Activated CD4-positive, alpha-beta T cell treated with anti-CD3 and anti-CD28 coated beads, Interleukin-2, amount 10 ng/mL, durations not matched to agents 24 days and 14 days (primary cell): ENCODE results near the gene JAK1. TPM values are rescaled to one million over a fixed set of nuclear protein-coding genes. Genes with fewer than 3 reads are reported as not detected.

Source experiments
- DNase-seq: peaks from one replicate; pipeline ENCODE4 v3.0.0; 2022
- H3K27ac Mint-ChIP-seq: one replicate; pipeline ENCODE4 v1.8.0; 2022; ENCODE audit warnings: mild to moderate bottlenecking, mixed read lengths
- H3K27me3 Mint-ChIP-seq: one replicate; pipeline ENCODE4 v1.8.0; 2022; ENCODE audit warnings: mixed read lengths
- H3K36me3 Mint-ChIP-seq: one replicate; pipeline ENCODE4 v1.8.0; 2022; ENCODE audit warnings: low read depth, mild to moderate bottlenecking, mixed read lengths
- H3K4me1 Mint-ChIP-seq: one replicate; pipeline ENCODE4 v1.8.0; 2021; ENCODE audit warnings: mixed read lengths
- H3K4me3 Mint-ChIP-seq: one replicate; pipeline ENCODE4 v1.8.0; 2022; ENCODE audit warnings: mild to moderate bottlenecking, moderate library complexity, mixed read lengths
- H3K9me3 Mint-ChIP-seq: one replicate; pipeline ENCODE4 v1.8.0; 2021; ENCODE audit warnings: mixed read lengths
- intact Hi-C: fragments of 100-400 bp; cut with micrococcal nuclease; formaldehyde crosslinking; loops from one replicate; pipeline ENCODE4 v1.15.1; 2023
- total RNA-seq: library from RNA; stranded (reverse); gene quantifications from 2 replicates; pipeline ENCODE4 v1.2.3, GENCODE V29; 2022

JAK1 gene
- total RNA-seq, 1 donor from 2014 or later: 86.6 TPM

DNA sequence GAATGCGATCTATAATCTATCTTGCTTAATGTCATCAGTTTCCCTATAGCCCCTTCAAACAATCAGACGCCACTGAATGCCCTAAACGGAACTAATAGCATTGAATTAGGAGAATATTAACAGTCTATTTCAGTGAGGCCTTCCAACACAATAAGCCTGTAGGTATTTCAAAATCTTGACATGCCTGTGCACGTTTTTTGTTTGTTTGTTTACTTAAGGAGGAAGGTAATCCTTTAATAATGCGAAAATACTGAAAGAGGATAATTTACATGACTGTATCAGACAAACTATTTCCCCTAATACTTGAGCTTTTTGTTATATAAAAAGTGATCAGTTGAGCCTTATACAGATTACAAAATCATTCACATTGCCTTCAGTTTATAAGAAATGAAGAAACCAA is 29.0 kb upstream of the JAK1 start:
- peaks cover 2% of the 10 kb centered on the region for H3K36me3 Mint-ChIP-seq
- H3K27me3 Mint-ChIP-seq: peaks cover 2% of the 10 kb centered on the region
- no peaks in the 10 kb centered on the region for H3K4me1 Mint-ChIP-seq
- no peak for DNase-seq
- no peak overlapping the region for H3K4me3 Mint-ChIP-seq
- intact Hi-C loops: no loop called here
- peaks cover 9% of the 10 kb centered on the region for H3K9me3 Mint-ChIP-seq
- no peak overlapping the region for H3K27ac Mint-ChIP-seq

GRCh38 chr1:64986903-64987871 is 20.8 kb upstream of the JAK1 start:
- DNase-seq: no peak
- H3K9me3 Mint-ChIP-seq: no peaks in the 10 kb centered on the region
- H3K27me3 Mint-ChIP-seq: peaks cover 4% of the 10 kb centered on the region
- intact Hi-C loops: no loop called here
- H3K27ac Mint-ChIP-seq: no peak overlapping the region
- no peaks in the 10 kb centered on the region for H3K36me3 Mint-ChIP-seq
- H3K4me3 Mint-ChIP-seq: no peak overlapping the region
- peaks cover 2% of the 10 kb centered on the region for H3K4me1 Mint-ChIP-seq

DNA sequence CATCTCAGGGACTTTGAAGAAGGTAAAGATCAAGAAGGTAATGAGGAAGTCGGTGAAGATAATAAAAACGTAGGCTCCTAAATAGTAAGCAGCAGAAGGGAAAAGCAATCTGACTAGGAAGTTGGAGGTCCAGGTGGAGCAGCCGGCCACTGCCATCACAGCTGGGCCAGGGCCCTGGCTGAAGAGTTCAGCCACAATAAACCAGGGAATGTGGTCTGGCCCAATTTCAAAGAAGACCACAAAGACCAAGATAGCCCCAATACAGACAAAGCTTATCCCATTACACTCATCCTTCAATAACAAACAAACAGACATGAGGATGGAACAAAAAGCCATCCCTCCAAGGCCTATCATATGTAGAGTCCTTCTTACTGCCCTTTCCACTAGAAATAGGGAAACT is 18.4 kb upstream of the JAK1 start:
- H3K9me3 Mint-ChIP-seq: no peaks in the 10 kb centered on the region
- H3K27me3 Mint-ChIP-seq: peaks cover 6% of the 10 kb centered on the region
- DNase-seq: no peak
- no peak overlapping the region for H3K27ac Mint-ChIP-seq
- H3K4me1 Mint-ChIP-seq: peaks cover 11% of the 10 kb centered on the region
- intact Hi-C loops: no loop called here
- H3K36me3 Mint-ChIP-seq: no peaks in the 10 kb centered on the region
- H3K4me3 Mint-ChIP-seq: no peak overlapping the region

DNA sequence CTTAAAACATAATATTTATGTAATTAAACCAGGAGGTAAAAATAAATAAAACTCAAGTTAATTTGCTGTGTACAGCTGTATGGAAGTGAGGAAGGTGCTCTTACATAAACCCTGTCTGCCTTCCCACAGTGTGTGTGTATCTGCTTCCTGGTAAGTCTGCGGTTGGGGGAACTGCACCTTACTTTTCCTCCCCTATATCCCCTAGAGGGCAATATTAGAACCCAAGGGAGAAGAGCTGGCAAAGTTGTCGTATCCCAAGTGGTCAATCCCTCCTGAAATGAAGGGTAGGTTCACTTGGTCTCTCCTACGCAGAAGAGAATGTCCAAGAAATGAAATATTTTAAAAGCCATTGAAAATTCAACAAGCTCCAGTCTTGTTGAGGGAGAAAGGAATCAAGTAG is 17.8 kb upstream of the JAK1 start:
- no peak for DNase-seq
- Mint-ChIP-seq H3K4me1 (peaks cover 11% of the 10 kb centered on the region), H3K4me3 (no peak overlapping the region), H3K9me3 (no peaks in the 10 kb centered on the region), H3K27ac (no peak overlapping the region), H3K36me3 (no peaks in the 10 kb centered on the region), H3K27me3 (peaks cover 6% of the 10 kb centered on the region)
- intact Hi-C loops: no loop called here

DNA sequence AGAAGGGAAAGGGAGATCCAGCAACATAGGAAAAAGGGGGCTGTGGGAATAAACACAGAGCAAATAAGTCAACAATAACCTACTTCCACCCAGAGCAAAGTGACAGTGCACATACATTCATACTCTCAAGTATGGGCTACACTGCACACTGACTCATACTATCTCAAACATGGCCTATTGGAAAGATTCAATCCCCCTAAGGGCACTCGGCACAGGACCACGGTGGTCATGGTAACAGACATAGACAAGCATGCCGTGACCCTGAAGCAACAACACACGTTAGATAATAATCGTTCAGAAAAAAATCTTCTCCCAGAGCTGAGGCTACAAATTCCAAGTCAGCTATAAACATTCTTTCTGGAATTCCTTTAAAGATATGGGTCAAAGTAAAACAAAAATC is 16.8 kb upstream of the JAK1 start:
- H3K27me3 Mint-ChIP-seq: peaks cover 6% of the 10 kb centered on the region
- no peak for DNase-seq
- no peak overlapping the region for H3K27ac Mint-ChIP-seq
- H3K36me3 Mint-ChIP-seq: no peaks in the 10 kb centered on the region
- no peaks in the 10 kb centered on the region for H3K9me3 Mint-ChIP-seq
- intact Hi-C loops: no loop called here
- H3K4me3 Mint-ChIP-seq: no peak overlapping the region
- peaks cover 11% of the 10 kb centered on the region for H3K4me1 Mint-ChIP-seq

DNA sequence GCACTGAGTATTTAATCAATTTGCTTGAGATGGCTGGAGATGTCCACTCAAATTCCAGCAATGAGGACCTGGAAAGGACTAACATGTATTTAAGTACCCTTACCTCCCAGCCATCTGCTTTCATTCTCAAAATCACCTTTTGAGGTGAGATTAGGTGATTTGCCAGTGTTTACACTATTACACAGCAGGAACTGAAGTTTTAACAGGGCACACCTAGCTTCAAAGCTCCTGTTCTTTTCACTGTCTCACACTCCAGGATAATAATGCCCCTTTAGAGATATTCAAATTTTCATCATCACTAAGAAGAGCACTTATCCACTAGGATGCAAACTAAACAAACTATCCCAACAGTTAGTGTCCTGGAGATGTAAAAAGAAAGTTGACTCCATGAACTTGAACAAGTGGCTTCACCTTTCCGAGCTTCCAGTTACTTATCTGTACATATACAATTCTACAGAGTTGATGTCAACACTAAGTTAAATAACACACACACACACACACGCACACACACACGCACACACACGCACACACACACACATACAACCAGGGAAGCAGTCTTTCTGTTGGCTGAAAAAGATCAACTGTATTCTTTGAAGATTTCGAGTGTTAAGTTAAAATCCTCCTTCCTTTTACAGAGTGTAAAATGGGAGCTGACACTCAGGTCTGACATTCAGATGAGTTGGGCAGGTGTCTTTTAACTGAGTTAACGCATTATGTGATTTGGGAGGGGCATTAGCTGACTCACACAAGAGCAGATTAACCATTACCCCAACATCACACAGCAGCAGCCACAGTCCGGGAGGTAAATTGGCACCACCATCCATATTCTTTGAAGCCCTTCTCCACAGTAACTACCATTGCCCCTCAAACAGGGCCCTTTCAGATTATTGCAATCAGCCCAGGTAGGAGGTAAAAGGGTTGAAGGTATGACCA is 15.5 kb upstream of the JAK1 start:
- DNase-seq: no peak
- intact Hi-C loops: no loop called here
- peaks cover 6% of the 10 kb centered on the region for H3K27me3 Mint-ChIP-seq
- peaks cover 11% of the 10 kb centered on the region for H3K4me1 Mint-ChIP-seq
- no peaks in the 10 kb centered on the region for H3K9me3 Mint-ChIP-seq
- no peak overlapping the region for H3K4me3 Mint-ChIP-seq
- H3K27ac Mint-ChIP-seq: no peak overlapping the region
- no peaks in the 10 kb centered on the region for H3K36me3 Mint-ChIP-seq

DNA sequence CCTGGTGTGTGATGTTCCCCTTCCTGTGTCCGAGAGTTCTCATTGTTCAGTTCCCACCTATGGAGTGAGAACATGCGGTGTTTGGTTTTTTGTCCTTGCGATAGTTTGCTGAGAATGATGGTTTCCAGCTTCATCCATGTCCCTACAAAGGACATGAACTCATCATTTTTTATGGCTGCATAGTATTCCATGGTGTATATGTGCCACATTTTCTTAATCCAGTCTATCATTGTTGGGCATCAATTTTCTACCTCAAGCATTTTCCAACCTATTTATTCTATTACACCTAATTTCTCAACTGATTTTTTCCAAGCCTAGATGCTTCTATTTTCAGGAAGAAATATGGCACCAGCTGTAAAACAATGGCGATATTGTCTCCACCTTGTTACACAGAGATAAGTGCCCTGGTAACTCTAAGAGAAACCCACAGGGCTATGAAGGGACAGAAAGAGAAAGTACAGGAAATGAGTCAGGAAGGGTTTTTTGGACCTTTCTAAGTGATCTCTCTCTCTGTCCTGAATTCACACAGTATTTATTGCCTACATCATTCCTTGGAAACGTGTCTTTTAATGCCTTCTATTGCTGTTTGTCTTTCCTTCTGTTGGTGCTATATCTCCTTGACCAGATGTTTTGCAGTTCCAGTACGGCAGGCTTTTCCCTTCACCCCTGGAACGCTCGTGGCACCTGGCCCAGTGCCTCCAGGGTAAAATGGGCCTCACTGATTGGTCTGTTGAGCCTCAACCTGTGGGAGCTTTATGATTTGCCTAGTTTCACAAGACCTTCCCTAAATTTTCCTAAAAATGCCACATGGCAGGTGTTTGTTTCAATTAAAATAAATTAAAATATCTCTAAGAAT is 14.6 kb upstream of the JAK1 start:
- no peak for DNase-seq
- Mint-ChIP-seq H3K4me3 (no peak overlapping the region), H3K27ac (no peak overlapping the region), H3K9me3 (no peaks in the 10 kb centered on the region), H3K4me1 (peaks cover 11% of the 10 kb centered on the region), H3K36me3 (no peaks in the 10 kb centered on the region), H3K27me3 (peaks cover 6% of the 10 kb centered on the region)
- intact Hi-C loops: no loop called here

GRCh38 chr1:64979358-64979757 is 13.0 kb upstream of the JAK1 start:
- no peaks in the 10 kb centered on the region for H3K36me3 Mint-ChIP-seq
- intact Hi-C loops: no loop called here
- H3K4me3 Mint-ChIP-seq: no peak overlapping the region
- peaks cover 11% of the 10 kb centered on the region for H3K4me1 Mint-ChIP-seq
- H3K27ac Mint-ChIP-seq: no peak overlapping the region
- DNase-seq: no peak
- peaks cover 6% of the 10 kb centered on the region for H3K27me3 Mint-ChIP-seq
- no peaks in the 10 kb centered on the region for H3K9me3 Mint-ChIP-seq

GRCh38 chr1:64976361-64976760 is 10.0 kb upstream of the JAK1 start:
- Mint-ChIP-seq H3K4me3 (no peak overlapping the region), H3K4me1 (peaks cover 8% of the 10 kb centered on the region), H3K27ac (no peak overlapping the region), H3K9me3 (no peaks in the 10 kb centered on the region), H3K27me3 (no peaks in the 10 kb centered on the region), H3K36me3 (no peaks in the 10 kb centered on the region)
- no peak for DNase-seq
- intact Hi-C loops: no loop called here

DNA sequence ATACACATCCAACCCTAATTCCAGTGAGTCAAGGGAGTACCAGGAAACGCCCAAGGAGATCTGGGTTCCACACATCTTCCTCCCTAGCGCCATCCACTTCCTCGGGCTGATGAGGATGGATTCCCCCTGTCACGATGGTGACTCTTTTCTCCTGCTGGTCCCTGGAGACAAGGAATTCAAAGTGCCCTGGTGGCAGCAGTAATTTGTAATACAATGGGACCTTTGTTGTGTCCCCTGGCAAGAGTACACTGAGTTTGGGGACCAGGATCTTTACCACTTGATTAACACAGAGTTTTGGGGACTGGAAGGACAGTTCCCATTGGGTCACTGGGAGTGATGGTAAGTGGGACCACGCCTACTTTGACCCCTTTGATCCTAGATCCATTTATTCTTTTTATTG is 9.4 kb upstream of the JAK1 start:
- no peaks in the 10 kb centered on the region for H3K36me3 Mint-ChIP-seq
- intact Hi-C loops: no loop called here

GRCh38 chr1:64975127-64975526 is 8.8 kb upstream of the JAK1 start:
- no peaks in the 10 kb centered on the region for H3K36me3 Mint-ChIP-seq
- peaks cover 2% of the 10 kb centered on the region for H3K4me1 Mint-ChIP-seq
- H3K9me3 Mint-ChIP-seq: no peaks in the 10 kb centered on the region
- intact Hi-C loops: no loop called here
- H3K27me3 Mint-ChIP-seq: peaks cover 2% of the 10 kb centered on the region
- no peak for DNase-seq
- H3K4me3 Mint-ChIP-seq: no peak overlapping the region
- no peak overlapping the region for H3K27ac Mint-ChIP-seq

More for the DNA sequence above, 9.4 kb upstream of the JAK1 start:
- Mint-ChIP-seq H3K27me3 (peaks cover 2% of the 10 kb centered on the region), H3K9me3 (no peaks in the 10 kb centered on the region), H3K4me3 (no peak overlapping the region), H3K27ac (no peak overlapping the region), H3K4me1 (peaks cover 3% of the 10 kb centered on the region)
- DNase-seq: no peak

DNA sequence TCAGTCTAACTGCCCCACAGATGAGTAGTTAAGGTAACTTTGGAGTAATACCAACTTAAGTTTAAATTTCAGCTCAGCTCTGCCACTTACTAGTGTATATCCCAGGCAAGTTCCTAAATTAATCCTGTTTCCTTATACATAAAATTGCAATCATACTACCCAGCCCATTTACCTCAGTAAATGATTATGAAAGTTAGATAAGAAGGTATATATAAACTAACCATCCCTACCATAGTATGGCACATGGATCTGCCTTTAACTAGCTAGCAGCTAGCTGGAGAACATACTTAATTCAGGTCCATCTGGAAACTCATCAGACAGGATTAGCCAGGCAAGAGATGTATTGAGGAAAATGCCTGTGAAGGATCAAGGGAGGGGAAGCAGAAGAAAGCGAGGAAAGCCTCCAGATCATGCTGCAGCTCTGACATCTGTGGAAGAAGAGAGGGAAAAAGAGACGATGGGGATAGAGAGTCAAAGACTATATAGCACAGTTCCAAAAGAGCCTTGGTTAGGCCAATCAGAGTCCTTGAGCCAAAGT is 8.0 kb upstream of the JAK1 start:
- Mint-ChIP-seq H3K27me3 (peaks cover 2% of the 10 kb centered on the region), H3K36me3 (no peaks in the 10 kb centered on the region), H3K27ac (no peak overlapping the region), H3K9me3 (no peaks in the 10 kb centered on the region), H3K4me3 (no peak overlapping the region), H3K4me1 (peaks cover 3% of the 10 kb centered on the region)
- DNase-seq: no peak
- intact Hi-C loops: no loop called here

GRCh38 chr1:64973061-64973647 is 6.8 kb upstream of the JAK1 start:
- Mint-ChIP-seq H3K4me1 (peaks cover 4% of the 10 kb centered on the region), H3K36me3 (no peaks in the 10 kb centered on the region), H3K4me3 (no peak overlapping the region), H3K27me3 (peaks cover 2% of the 10 kb centered on the region), H3K27ac (no peak overlapping the region), H3K9me3 (no peaks in the 10 kb centered on the region)
- intact Hi-C loops: no loop called here
- DNase-seq: no peak
